Measurements from ENCODE around the gene MAML2. TPM values are rescaled to one million over a fixed set of nuclear protein-coding genes. Genes with fewer than 3 reads are reported as not detected.

MAML2 gene
- total and polyA plus RNA-seq, 2 experiments from 2014 or later = 2.0 to 7.1 TPM

DNA sequence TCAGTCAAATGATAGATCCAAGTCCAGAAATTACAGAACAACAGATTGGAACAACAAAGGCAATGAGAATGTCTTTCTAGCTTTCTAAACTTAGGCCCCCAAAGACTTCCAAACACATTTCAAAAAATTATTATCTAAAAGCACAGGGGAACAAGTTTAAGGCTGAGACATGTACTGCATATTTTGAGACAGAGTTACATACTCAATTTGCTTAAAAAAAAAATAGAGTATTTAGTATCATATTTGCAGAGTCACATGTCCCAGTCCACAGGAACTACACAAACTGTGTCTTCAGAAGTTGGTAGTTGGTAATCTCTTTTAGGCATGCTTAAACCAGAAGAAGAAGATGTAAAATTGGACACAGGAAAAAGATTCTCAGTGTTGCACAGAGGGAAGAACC, 127.2 kb downstream of the MAML2 start:
- H3F3A ChIP-seq (replicated peaks; ENCODE audit: low read depth) = no peaks in the 10 kb centered on the region
- no peaks in the 10 kb centered on the region for H3K36me3 ChIP-seq (ENCODE audit: insufficient read depth)
- no peak overlapping the region for H2AFZ ChIP-seq
- H4K20me1 ChIP-seq (replicated peaks; ENCODE audit: insufficient read depth) = no peaks in the 10 kb centered on the region
- H3K36me3 Mint-ChIP-seq (ENCODE audit: low read depth) = no peaks in the 10 kb centered on the region
- peaks cover 8% of the 10 kb centered on the region for H3K9me2 ChIP-seq (ENCODE audit: insufficient read depth)
- no peak overlapping the region for H3K4me3 Mint-ChIP-seq
- DNase-seq (ENCODE audit: low spot score) = no peak
- H3K79me2 ChIP-seq (replicated peaks; ENCODE audit: insufficient read depth) = no peaks in the 10 kb centered on the region
- H3K4me1 ChIP-seq (ENCODE audit: insufficient read depth) = peaks cover 23% of the 10 kb centered on the region
- TF ChIP-seq, protein P1, sequence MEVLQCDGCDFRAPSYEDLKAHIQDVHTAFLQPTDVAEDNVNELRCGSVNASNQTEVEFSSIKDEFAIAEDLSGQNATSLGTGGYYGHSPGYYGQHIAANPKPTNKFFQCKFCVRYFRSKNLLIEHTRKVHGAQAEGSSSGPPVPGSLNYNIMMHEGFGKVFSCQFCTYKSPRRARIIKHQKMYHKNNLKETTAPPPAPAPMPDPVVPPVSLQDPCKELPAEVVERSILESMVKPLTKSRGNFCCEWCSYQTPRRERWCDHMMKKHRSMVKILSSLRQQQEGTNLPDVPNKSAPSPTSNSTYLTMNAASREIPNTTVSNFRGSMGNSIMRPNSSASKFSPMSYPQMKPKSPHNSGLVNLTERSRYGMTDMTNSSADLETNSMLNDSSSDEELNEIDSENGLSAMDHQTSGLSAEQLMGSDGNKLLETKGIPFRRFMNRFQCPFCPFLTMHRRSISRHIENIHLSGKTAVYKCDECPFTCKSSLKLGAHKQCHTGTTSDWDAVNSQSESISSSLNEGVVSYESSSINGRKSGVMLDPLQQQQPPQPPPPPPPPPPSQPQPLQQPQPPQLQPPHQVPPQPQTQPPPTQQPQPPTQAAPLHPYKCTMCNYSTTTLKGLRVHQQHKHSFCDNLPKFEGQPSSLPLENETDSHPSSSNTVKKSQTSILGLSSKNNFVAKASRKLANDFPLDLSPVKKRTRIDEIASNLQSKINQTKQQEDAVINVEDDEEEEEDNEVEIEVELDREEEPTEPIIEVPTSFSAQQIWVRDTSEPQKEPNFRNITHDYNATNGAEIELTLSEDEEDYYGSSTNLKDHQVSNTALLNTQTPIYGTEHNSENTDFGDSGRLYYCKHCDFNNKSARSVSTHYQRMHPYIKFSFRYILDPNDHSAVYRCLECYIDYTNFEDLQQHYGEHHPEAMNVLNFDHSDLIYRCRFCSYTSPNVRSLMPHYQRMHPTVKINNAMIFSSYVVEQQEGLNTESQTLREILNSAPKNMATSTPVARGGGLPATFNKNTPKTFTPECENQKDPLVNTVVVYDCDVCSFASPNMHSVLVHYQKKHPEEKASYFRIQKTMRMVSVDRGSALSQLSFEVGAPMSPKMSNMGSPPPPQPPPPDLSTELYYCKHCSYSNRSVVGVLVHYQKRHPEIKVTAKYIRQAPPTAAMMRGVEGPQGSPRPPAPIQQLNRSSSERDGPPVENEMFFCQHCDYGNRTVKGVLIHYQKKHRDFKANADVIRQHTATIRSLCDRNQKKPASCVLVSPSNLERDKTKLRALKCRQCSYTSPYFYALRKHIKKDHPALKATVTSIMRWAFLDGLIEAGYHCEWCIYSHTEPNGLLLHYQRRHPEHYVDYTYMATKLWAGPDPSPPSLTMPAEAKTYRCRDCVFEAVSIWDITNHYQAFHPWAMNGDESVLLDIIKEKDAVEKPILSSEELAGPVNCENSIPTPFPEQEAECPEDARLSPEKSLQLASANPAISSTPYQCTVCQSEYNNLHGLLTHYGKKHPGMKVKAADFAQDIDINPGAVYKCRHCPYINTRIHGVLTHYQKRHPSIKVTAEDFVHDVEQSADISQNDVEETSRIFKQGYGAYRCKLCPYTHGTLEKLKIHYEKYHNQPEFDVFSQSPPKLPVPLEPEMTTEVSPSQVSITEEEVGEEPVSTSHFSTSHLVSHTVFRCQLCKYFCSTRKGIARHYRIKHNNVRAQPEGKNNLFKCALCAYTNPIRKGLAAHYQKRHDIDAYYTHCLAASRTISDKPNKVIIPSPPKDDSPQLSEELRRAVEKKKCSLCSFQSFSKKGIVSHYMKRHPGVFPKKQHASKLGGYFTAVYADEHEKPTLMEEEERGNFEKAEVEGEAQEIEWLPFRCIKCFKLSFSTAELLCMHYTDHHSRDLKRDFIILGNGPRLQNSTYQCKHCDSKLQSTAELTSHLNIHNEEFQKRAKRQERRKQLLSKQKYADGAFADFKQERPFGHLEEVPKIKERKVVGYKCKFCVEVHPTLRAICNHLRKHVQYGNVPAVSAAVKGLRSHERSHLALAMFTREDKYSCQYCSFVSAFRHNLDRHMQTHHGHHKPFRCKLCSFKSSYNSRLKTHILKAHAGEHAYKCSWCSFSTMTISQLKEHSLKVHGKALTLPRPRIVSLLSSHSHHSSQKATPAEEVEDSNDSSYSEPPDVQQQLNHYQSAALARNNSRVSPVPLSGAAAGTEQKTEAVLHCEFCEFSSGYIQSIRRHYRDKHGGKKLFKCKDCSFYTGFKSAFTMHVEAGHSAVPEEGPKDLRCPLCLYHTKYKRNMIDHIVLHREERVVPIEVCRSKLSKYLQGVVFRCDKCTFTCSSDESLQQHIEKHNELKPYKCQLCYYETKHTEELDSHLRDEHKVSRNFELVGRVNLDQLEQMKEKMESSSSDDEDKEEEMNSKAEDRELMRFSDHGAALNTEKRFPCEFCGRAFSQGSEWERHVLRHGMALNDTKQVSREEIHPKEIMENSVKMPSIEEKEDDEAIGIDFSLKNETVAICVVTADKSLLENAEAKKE (CRISPR knock-in tag; IDR thresholded peaks at IDR 0.05) = no peak
- TF ChIP-seq ZNF331 (CRISPR knock-in tag; IDR thresholded peaks at IDR 0.05; ENCODE audit: low read depth) = no peak
- TF ChIP-seq NANOG (IDR thresholded peaks at IDR 0.05; ENCODE audit: borderline replicate concordance) = no peak
- TF ChIP-seq ZNF114 (CRISPR knock-in tag; IDR thresholded peaks at IDR 0.05) = no peak
- no peak overlapping the region for H3K4me2 ChIP-seq
- H3K9me3 Mint-ChIP-seq = no peaks in the 10 kb centered on the region
- ATAC-seq = no peak
- H3K4me3 ChIP-seq = no peak overlapping the region
- no peaks in the 10 kb centered on the region for H3K27me3 ChIP-seq (ENCODE audit: insufficient read depth)
- no peaks in the 10 kb centered on the region for H3K27me3 Mint-ChIP-seq (ENCODE audit: insufficient read depth, low read depth, poor library complexity)
- no peak overlapping the region for H3K27ac Mint-ChIP-seq
- peaks cover 35% of the 10 kb centered on the region for H3K4me1 Mint-ChIP-seq
- no peak overlapping the region for H3K27ac ChIP-seq (ENCODE audit: low read depth)

DNA sequence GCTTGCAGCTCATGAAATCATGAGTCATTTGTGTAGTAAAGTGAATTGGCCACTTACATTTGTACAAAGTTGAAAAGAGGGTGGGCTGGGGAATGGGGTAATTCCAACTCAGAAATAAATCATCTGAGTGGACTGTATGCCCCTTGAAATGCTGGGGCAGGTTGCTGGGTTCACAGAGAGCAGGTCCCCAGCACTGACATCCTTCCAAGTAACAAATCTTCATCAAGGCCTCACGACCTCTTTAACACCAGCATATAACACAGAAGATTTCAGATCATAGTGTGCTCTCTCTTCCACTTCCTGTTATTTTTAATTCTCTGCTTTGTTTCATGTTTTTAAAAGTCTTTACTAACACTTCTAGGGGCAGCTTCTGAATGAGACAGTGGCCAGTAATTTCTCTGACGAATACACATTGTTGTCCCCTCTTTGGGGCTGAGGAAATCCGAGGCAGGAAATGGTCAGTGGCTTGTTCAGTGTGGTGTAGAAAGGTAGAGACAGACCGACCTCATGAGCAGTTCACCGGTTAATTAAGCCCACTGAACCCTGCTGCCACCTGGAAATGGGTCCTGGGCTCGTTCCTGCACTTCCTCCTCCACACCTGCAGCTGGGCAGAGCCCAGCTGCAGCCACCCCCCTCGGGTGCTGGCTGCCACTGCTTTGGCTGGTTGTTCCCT, 127.7 kb downstream of the MAML2 start:
- Histone ChIP-seq H3K4me3 (no peak overlapping the region), H3F3A (replicated peaks; ENCODE audit: low read depth) (no peaks in the 10 kb centered on the region), H3K4me1 (ENCODE audit: insufficient read depth) (peaks cover 18% of the 10 kb centered on the region), H3K27me3 (ENCODE audit: insufficient read depth) (no peaks in the 10 kb centered on the region), H4K20me1 (replicated peaks; ENCODE audit: insufficient read depth) (no peaks in the 10 kb centered on the region), H3K9me2 (ENCODE audit: insufficient read depth) (peaks cover 8% of the 10 kb centered on the region), H3K36me3 (ENCODE audit: insufficient read depth) (no peaks in the 10 kb centered on the region), H2AFZ (no peak overlapping the region), H3K27ac (ENCODE audit: low read depth) (no peak overlapping the region), H3K4me2 (no peak overlapping the region), H3K79me2 (replicated peaks; ENCODE audit: insufficient read depth) (no peaks in the 10 kb centered on the region)
- Mint-ChIP-seq H3K27ac (no peak overlapping the region), H3K4me1 (peaks cover 33% of the 10 kb centered on the region), H3K27me3 (ENCODE audit: insufficient read depth, low read depth, poor library complexity) (no peaks in the 10 kb centered on the region), H3K36me3 (ENCODE audit: low read depth) (no peaks in the 10 kb centered on the region), H3K9me3 (no peaks in the 10 kb centered on the region), H3K4me3 (no peak overlapping the region)
- peak; percentile 50; the same call in 2 of the 3 replicates for ATAC-seq
- DNase-seq (ENCODE audit: low spot score) = no peak
- TF ChIP-seq ZNF114 (CRISPR knock-in tag; IDR thresholded peaks at IDR 0.05) (no peak), EZH2 (IDR thresholded peaks at IDR 0.05; ENCODE audit: low read depth, unreplicated experiment) (no peak), ZNF331 (CRISPR knock-in tag; IDR thresholded peaks at IDR 0.05; ENCODE audit: low read depth) (no peak), NANOG (IDR thresholded peaks at IDR 0.05; ENCODE audit: borderline replicate concordance) (no peak), STAT1 (IDR thresholded peaks at IDR 0.05; ENCODE audit: unreplicated experiment) (no peak), JUNB (IDR thresholded peaks at IDR 0.05; ENCODE audit: unreplicated experiment) (no peak)
- TF ChIP-seq, protein P2, sequence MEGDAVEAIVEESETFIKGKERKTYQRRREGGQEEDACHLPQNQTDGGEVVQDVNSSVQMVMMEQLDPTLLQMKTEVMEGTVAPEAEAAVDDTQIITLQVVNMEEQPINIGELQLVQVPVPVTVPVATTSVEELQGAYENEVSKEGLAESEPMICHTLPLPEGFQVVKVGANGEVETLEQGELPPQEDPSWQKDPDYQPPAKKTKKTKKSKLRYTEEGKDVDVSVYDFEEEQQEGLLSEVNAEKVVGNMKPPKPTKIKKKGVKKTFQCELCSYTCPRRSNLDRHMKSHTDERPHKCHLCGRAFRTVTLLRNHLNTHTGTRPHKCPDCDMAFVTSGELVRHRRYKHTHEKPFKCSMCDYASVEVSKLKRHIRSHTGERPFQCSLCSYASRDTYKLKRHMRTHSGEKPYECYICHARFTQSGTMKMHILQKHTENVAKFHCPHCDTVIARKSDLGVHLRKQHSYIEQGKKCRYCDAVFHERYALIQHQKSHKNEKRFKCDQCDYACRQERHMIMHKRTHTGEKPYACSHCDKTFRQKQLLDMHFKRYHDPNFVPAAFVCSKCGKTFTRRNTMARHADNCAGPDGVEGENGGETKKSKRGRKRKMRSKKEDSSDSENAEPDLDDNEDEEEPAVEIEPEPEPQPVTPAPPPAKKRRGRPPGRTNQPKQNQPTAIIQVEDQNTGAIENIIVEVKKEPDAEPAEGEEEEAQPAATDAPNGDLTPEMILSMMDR (conservative IDR thresholded peaks at IDR 0.05; ENCODE audit: low read depth in 2 of 2) = no peak
- TF ChIP-seq, protein P3, sequence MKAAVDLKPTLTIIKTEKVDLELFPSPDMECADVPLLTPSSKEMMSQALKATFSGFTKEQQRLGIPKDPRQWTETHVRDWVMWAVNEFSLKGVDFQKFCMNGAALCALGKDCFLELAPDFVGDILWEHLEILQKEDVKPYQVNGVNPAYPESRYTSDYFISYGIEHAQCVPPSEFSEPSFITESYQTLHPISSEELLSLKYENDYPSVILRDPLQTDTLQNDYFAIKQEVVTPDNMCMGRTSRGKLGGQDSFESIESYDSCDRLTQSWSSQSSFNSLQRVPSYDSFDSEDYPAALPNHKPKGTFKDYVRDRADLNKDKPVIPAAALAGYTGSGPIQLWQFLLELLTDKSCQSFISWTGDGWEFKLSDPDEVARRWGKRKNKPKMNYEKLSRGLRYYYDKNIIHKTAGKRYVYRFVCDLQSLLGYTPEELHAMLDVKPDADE (IDR thresholded peaks at IDR 0.05) = no peak

Measured in GM23338 (cell line).